COLO668 (cell line): ENCODE data around the gene CFAP46.
A peak's percentile ranks its signal among the peaks of the same experiment; 100 is the strongest.
"Not testable (repeated sequence)": the region's sequence is repeated elsewhere in the genome, so short reads cannot be mapped to it uniquely, and the experiment has no call there.

Source experiments
- DNase-seq: peaks from one replicate; lab custom pipeline; 2025; ENCODE audit not compliant: unreplicated experiment; lab: John Stamatoyannopoulos, UW

Gene CFAP46

GRCh38 chr10:132979491-132980425 is 37.4 kb upstream of the CFAP46 start:
- no peak for DNase-seq

DNA sequence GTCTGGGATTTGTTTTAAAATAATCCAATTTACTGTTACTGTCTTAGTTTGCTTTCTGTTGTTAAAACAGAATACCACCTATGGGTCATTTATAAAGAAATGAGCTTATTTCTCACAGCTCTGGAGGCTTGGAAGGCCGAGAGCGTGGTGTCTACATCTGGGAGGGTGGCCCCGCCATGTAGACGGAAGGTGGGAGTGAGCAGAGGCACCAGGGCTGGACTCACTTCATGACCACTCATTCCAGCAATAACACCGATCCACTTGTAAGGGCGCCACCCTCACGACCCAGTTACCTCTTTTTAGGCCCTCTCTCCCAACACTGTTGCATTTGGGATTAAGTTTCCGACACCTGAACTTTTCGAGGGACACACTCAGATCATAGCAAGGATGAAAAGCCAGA is 36.2 kb upstream of the CFAP46 start:
- no peak for DNase-seq

GRCh38 chr10:132977807-132978206 is 35.4 kb upstream of the CFAP46 start:
- no peak for DNase-seq

GRCh38 chr10:132977076-132977475 is 34.7 kb upstream of the CFAP46 start:
- DNase-seq, result no peak

DNA sequence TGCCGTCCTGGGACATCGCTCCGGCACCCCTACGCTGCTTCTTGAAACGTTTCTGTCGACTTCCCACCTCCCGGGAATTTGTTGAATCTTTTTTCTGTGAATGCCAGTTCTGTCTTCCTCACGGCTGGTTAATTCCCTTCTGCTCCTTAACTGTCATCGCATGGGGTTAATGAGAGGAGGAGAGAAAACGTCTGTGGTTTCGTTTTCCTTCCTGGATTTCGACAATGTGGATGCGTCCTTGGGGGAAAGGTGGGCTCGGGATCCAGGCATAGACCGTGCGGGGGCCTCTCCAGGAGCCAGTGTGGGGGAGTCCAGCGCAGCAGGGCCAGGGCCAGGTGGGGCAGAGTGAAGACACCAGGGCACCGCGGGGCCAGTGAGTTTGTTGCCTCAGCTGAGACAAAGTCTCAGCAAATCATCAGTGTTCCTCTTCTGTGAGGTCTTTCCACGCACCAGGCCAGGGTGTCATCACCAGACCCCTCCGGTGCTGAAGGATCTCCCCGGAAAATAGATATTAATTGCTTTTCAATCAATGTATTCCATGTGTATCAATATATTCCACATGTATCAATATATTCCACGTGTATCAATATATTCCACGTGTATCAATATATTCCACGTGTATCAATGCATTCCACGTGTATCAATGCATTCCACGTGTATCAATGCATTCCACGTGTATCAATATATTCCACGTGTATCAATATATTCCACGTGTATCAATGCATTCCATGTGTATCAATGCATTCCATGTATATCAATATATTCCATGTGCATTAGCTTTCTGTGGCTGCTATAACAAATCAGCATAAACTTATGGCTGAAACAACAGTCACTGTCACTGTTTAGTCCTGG is 33.7 kb upstream of the CFAP46 start:
- no peak for DNase-seq

DNA sequence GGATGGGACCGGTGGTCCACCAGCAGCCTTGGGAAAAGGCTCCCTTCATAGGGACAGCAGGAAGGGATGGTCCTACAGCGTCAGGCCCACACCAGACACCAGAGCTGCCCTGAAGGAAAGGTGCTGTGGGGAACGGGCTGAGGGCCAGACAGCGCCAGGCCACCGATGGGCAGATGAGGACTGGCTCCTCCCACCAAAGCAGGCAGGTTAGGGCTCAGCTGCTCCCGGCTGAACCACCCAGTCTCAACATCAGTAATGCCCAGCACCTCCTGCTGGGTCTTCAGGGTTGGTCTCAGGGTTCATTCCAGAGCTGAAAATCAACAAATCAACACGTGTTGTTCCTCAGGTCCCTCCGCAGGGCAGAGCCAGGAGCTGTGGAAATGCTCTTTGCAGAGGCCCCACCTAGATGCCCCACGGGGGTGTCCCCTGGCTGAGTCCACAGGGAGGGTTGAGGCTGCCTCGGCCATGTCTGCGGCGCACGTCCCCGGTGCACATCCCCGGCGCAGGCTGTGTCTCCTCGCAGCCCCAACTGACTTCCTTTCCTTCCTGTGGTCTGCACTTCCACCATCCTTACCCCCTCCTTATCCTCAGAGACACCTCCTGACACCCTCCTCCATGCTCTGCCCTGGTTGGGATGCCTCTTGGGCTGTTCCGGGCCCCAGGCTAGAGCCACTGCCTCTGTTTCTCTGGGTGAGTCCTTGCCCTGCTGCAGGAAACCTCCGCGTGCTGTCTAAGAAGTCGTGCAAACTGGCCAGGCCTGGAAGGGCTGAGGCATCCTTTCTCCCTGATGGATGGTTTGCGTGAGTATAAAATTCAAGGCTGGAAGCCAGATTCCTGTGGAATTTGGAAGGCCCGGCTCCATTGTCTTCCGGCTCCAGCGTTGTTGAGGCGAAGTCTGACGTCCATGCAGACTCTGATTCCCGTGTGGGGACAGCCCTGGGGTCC is 32.8 kb upstream of the CFAP46 start:
- DNase-seq, result no peak

GRCh38 chr10:132974249-132974796 is 32.0 kb upstream of the CFAP46 start:
- peak; percentile 9 for DNase-seq

- no peak for DNase-seq
Measured at GRCh38 chr10:132973903-132974241, 31.5 kb upstream of the CFAP46 start.

- DNase-seq, result no peak
Measured at GRCh38 chr10:132972986-132973902, 30.9 kb upstream of the CFAP46 start.

GRCh38 chr10:132972149-132972985 is 30.0 kb upstream of the CFAP46 start:
- no peak for DNase-seq

- no peak for DNase-seq
Measured at GRCh38 chr10:132971448-132972148, 29.2 kb upstream of the CFAP46 start.

GRCh38 chr10:132970641-132971438 is 28.5 kb upstream of the CFAP46 start:
- no peak for DNase-seq

DNA sequence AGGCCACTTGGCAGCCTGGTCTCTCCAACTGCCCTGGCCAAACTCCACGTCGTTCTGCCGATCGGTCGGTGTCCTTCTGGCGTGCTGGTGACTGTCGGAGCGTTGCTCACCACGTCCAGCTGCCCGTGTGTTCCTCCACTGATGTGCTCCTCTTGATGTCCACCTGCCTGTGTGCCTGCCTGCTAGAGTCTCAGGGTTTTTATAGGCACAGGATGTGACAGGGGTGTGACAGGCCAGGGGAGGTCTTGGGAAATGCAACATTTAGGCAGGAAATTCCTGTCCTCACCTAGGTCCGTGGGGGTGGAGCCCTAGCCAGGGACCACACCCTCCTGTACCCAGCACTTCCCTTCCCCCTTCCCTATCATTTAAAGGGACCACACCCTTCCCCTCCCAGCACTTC is 25.2 kb upstream of the CFAP46 start:
- no peak for DNase-seq

DNA sequence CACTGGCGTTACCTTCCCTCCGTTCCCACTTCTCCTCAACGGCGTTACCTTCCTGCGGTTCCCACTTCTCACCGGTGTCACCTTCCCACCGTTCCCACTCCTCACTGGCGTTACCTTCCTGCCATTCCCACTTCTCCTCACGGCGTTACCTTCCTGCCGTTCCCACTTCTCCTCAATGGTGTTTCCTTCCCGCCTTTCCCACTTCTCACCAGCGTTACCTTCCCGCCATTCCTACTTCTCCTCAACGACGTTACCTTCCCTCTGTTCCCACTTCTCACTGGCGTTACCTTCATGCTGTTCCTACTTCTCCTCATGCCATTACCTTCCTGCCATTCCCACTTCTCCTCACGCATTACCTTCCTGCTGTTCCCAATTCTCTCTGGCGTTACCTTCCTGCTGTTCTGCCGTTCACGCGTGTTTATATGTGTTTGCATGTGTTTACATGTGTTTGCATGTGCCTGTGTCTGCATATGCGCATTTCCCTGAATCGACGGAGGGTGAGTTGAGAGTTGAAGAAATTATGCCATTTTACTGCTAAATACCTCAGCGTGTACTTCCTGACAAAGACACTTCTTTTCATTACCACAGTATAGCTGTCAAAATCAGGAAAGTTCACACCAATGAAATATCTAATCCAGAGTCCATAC is 23.2 kb upstream of the CFAP46 start:
- no peak for DNase-seq

DNA sequence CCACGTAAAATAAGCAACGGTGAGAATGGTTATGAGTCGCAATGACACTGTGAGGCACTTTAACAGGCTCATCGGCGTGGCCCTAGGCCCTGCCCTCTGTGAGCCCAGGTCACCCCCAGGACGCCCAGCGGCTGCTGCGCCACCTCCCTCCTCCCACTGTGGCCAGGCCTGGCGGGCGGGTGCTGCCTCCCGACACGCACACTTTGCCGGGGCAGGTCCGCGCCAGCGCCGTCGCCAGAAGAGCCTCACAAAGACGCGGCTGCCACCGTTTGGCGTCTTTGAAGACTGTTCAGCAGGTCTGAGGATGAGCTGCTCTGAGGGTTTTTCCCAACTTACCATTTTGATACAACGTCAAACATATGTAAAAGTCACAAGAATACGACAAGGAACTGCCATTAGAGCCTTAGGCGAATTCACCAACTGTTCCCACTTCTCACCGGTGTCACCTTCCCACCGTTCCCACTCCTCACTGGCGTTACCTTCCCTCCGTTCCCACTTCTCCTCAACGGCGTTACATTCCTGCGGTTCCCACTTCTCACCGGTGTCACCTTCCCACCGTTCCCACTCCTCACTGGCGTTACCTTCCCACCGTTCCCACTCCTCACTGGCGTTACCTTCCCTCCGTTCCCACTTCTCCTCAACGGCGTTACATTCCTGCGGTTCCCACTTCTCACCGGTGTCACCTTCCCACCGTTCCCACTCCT is 22.5 kb upstream of the CFAP46 start:
- DNase-seq, result not testable (repeated sequence)

GRCh38 chr10:132964231-132964630 is 21.9 kb upstream of the CFAP46 start:
- DNase-seq, result no peak
